NCI-H128 (cell line): ENCODE data around the gene ITGB1BP1.
"Not testable (repeated sequence)": the region's sequence is repeated elsewhere in the genome, so short reads cannot be mapped to it uniquely, and the experiment has no call there.

Experiments used
- DNase-seq: peaks from one replicate; lab custom pipeline; 2025; ENCODE audit not compliant: unreplicated experiment; lab: John Stamatoyannopoulos, UW

The ITGB1BP1 gene

GRCh38 chr2:9401059-9401547 is 22.2 kb downstream of the ITGB1BP1 start:
- DNase-seq = no peak

GRCh38 chr2:9400268-9401058 is 22.9 kb downstream of the ITGB1BP1 start:
- no peak for DNase-seq

GRCh38 chr2:9398881-9399780 is 24.2 kb downstream of the ITGB1BP1 start:
- DNase-seq = no peak

- DNase-seq = not testable (repeated sequence)
Measured at GRCh38 chr2:9398251-9398650, 25.1 kb downstream of the ITGB1BP1 start.

GRCh38 chr2:9397201-9397600 is 26.1 kb downstream of the ITGB1BP1 start:
- DNase-seq = no peak

- no peak for DNase-seq
Measured at GRCh38 chr2:9394816-9395215, 28.5 kb downstream of the ITGB1BP1 start.

- DNase-seq = no peak
Measured at GRCh38 chr2:9392898-9393765, 30.2 kb downstream of the ITGB1BP1 start.

GRCh38 chr2:9391961-9392720 is 31.2 kb downstream of the ITGB1BP1 start:
- DNase-seq = no peak

GRCh38 chr2:9390991-9391390 is 32.3 kb downstream of the ITGB1BP1 start:
- DNase-seq = no peak

- no peak for DNase-seq
Measured at GRCh38 chr2:9390151-9390850, 33.0 kb downstream of the ITGB1BP1 start.

- DNase-seq = no peak
Measured at GRCh38 chr2:9388950-9389911, 34.1 kb downstream of the ITGB1BP1 start.

GRCh38 chr2:9388199-9388681 is 35.1 kb downstream of the ITGB1BP1 start:
- DNase-seq = no peak

GRCh38 chr2:9385841-9386240 is 37.5 kb downstream of the ITGB1BP1 start:
- no peak for DNase-seq

GRCh38 chr2:9384521-9384920 is 38.8 kb downstream of the ITGB1BP1 start:
- DNase-seq = no peak

GRCh38 chr2:9382604-9383235 is 40.6 kb downstream of the ITGB1BP1 start:
- DNase-seq = no peak

- DNase-seq = no peak
Measured at GRCh38 chr2:9380702-9381628, 42.4 kb downstream of the ITGB1BP1 start.

- DNase-seq = no peak
Measured at GRCh38 chr2:9379391-9379755, 44.0 kb downstream of the ITGB1BP1 start.
